GM23338 (cell line): ENCODE data around the gene NFS1.

ENCODE experiments used
- CREB1 ChIP-seq: fragments of 250-450 bp; sonication (Bioruptor Pico); IDR thresholded peaks from 2 replicates; pipeline ENCODE4 v1.5.0; 2020; ENCODE audit warnings: low read depth, mild to moderate bottlenecking, moderate library complexity
- CTCF ChIP-seq, 2 experiments: fragments of 200-600 bp in 1 of 2; sonication (generic) in 1 of 2; conservative IDR thresholded peaks; 2 replicates each; pipeline versions ENCODE4 v1.5.1 to v1.6.1; 2016 to 2017; ENCODE audit warnings: antibody characterized with exemption in 2 of 2, low read depth in 2 of 2, mild to moderate bottlenecking in 2 of 2, moderate library complexity in 1 of 2
- ETS1 ChIP-seq: IDR thresholded peaks from 2 replicates; pipeline ENCODE4 v1.6.1; 2016; ENCODE audit warnings: antibody characterized with exemption
- EZH2 ChIP-seq: fragments of 200-600 bp; sonication (generic); IDR thresholded peaks from one replicate; pipeline ENCODE4 v1.8.0; 2017; ENCODE audit warnings: antibody characterized with exemption, mild to moderate bottlenecking, low read depth; ENCODE audit not compliant: unreplicated experiment
- EZH2phosphoT487 ChIP-seq: fragments of 200-600 bp; sonication (generic); IDR thresholded peaks from one replicate; pipeline ENCODE4 v1.8.1; 2018; ENCODE audit warnings: antibody characterized with exemption; ENCODE audit not compliant: unreplicated experiment
- NANOG ChIP-seq: IDR thresholded peaks from 2 replicates; pipeline ENCODE4 v1.6.1; 2016; ENCODE audit warnings: antibody characterized with exemption, borderline replicate concordance
- POLR2AphosphoS5 ChIP-seq: IDR thresholded peaks from 2 replicates; pipeline ENCODE4 v1.6.1; 2016; ENCODE audit warnings: antibody characterized with exemption, low read depth
- REST ChIP-seq: IDR thresholded peaks from one replicate; pipeline ENCODE4 v1.6.1; 2018; ENCODE audit warnings: antibody characterized with exemption; ENCODE audit not compliant: unreplicated experiment
- STAT1 ChIP-seq: IDR thresholded peaks from one replicate; pipeline ENCODE4 v1.6.1; 2016; ENCODE audit warnings: antibody characterized with exemption; ENCODE audit not compliant: unreplicated experiment
- ZNF114 ChIP-seq: fragments of 250-450 bp; sonication (Bioruptor Pico); IDR thresholded peaks from 2 replicates; pipeline ENCODE4 v1.5.0; 2020; ENCODE audit warnings: mild to moderate bottlenecking, moderate library complexity
- ZNF331 ChIP-seq: fragments of 250-450 bp; sonication (Bioruptor Pico); IDR thresholded peaks from 2 replicates; pipeline ENCODE4 v1.5.0; 2020; ENCODE audit warnings: low read depth, mild to moderate bottlenecking, moderate library complexity

- TF ChIP-seq REST (no peak), CTCF (conservative IDR thresholded peaks at IDR 0.05; ENCODE audit: low read depth in 2 of 2) (no peak), POLR2AphosphoS5 (no peak), EZH2 (no peak), EZH2phosphoT487 (no peak), NANOG (no peak), ZNF331 (CRISPR knock-in tag) (no peak), STAT1 (no peak), ETS1 (no peak), ZNF114 (CRISPR knock-in tag) (no peak), CREB1 (CRISPR knock-in tag) (no peak)
Measured at GRCh38 chr20:35702824-35703695, 3.9 kb upstream of the NFS1 start.
